ENCODE data around the gene BACE2.

GRCh38 chr21:41289431-41289830 is 121.5 kb downstream of the BACE2 start:
- TF ChIP-seq CTCF (IDR thresholded peaks at IDR 0.05), result no peak
- TF ChIP-seq POLR2A (IDR thresholded peaks at IDR 0.05), result no peak
